Renal cortical epithelial cell (primary cell): ENCODE results near the gene CS. TPM values are rescaled to one million over a fixed set of nuclear protein-coding genes. Genes with fewer than 3 reads are reported as not detected.

Source experiments
- total RNA-seq: library from RNA; depleted of rRNA; stranded (reverse); fragments of >200 nt; gene quantifications from 2 replicates; pipeline ENCODE4 v1.2.3, GENCODE V29; 2014

Gene CS
- total RNA-seq, 1 donor from 2014 or later = 259 TPM

Other genes starting within 250 kb of the CS start
- 5.1 and 19.4 TPM in 2 replicates for gene ERBB3, start 220.2 kb downstream of the CS start, total RNA-seq
- 148 and 159 TPM in 2 replicates for gene PA2G4, start 195.8 kb downstream of the CS start, total RNA-seq
- 1,963 and 2,452 TPM in 2 replicates for gene RPL41, start 183.7 kb downstream of the CS start, total RNA-seq
- gene ZC3H10, start 182.1 kb downstream of the CS start, total RNA-seq = 3.6 and 3.7 TPM in 2 replicates
- gene ESYT1, start 172.1 kb downstream of the CS start, total RNA-seq = 347 and 558 TPM in 2 replicates
- gene MYL6B, start 147.7 kb downstream of the CS start, total RNA-seq = 57.8 and 70.2 TPM in 2 replicates
- gene MYL6, start 142.0 kb downstream of the CS start, total RNA-seq = 2,255 and 3,927 TPM in 2 replicates
- gene SMARCC2, start 110.8 kb downstream of the CS start, total RNA-seq = 17.4 and 61.2 TPM in 2 replicates
- 84.4 and 140 TPM in 2 replicates for gene RNF41, start 78.4 kb downstream of the CS start, total RNA-seq
- gene NABP2, start 76.0 kb downstream of the CS start, total RNA-seq = 17.8 and 20.8 TPM in 2 replicates
- 0.20 TPM in 1 of 2 replicates, not detected in the other for gene SLC39A5, start 70.3 kb downstream of the CS start, total RNA-seq
- 27.8 and 76.4 TPM in 2 replicates for gene ANKRD52, start 41.9 kb downstream of the CS start, total RNA-seq
- 7.5 and 11.2 TPM in 2 replicates for gene COQ10A, start 33.4 kb downstream of the CS start, total RNA-seq
- 91.2 and 137 TPM in 2 replicates for gene CNPY2, start 15.7 kb upstream of the CS start, total RNA-seq
- 5.6 and 22.7 TPM in 2 replicates for gene PAN2, start 33.7 kb upstream of the CS start, total RNA-seq
- 1.7 and 25.2 TPM in 2 replicates for gene IL23A, start 38.6 kb upstream of the CS start, total RNA-seq
- gene STAT2, start 59.8 kb upstream of the CS start, total RNA-seq = 141 and 200 TPM in 2 replicates
- not detected in 2 replicates for gene APOF, start 62.5 kb upstream of the CS start, total RNA-seq
- 5.2 and 8.7 TPM in 2 replicates for gene TIMELESS, start 149.1 kb upstream of the CS start, total RNA-seq
- gene MIP, start 154.3 kb upstream of the CS start, total RNA-seq = 0.15 TPM in 1 of 2 replicates, not detected in the other
- 1.0 and 1.5 TPM in 2 replicates for gene SPRYD4, start 168.2 kb upstream of the CS start, total RNA-seq
- 1.4 and 1.6 TPM in 2 replicates for gene GLS2, start 187.8 kb upstream of the CS start, total RNA-seq
- gene RBMS2, start 221.5 kb upstream of the CS start, total RNA-seq = 24.8 and 31.3 TPM in 2 replicates